ENCODE results near the gene GOPC. TPM values are rescaled to one million over a fixed set of nuclear protein-coding genes. Genes with fewer than 3 reads are reported as not detected.

GOPC gene
- total RNA-seq, 1 donor from 2014 or later: 35.1 TPM

DNA sequence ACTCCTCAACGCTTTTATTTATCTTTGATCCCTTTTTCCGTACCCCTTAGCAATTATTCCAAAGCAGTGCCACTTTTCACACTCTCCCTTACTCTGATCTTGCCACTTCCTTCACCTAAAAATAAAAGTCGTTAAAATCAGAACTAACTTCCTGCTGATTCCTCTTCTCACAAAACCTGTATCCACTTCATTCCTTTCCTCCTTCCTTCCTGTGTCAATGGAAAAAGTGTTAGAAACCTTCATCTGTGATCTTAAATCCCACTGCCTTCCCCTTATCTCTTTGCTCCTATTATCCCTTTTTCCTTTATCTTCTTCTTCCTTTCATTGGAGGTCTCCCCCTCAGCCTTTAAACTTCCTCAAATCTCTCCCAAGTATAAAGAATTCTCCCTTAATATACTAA is 49.2 kb downstream of the GOPC start:
- DNase-seq (ENCODE audit: low spot score): no peak
- H3K27ac Mint-ChIP-seq (ENCODE audit: unreplicated experiment): no peak overlapping the region
- no peaks in the 10 kb centered on the region for H3K27me3 Mint-ChIP-seq (ENCODE audit: low read depth)
- H3K36me3 Mint-ChIP-seq (ENCODE audit: low read depth): peaks cover 3% of the 10 kb centered on the region
- H3K4me3 Mint-ChIP-seq (ENCODE audit: unreplicated experiment): no peak overlapping the region
- TF ChIP-seq CTCF (IDR thresholded peaks at IDR 0.05): no peak
- peaks cover 47% of the 10 kb centered on the region for H3K4me1 Mint-ChIP-seq (ENCODE audit: low read depth)
- H3K9me3 Mint-ChIP-seq (ENCODE audit: low read depth): no peaks in the 10 kb centered on the region

DNA sequence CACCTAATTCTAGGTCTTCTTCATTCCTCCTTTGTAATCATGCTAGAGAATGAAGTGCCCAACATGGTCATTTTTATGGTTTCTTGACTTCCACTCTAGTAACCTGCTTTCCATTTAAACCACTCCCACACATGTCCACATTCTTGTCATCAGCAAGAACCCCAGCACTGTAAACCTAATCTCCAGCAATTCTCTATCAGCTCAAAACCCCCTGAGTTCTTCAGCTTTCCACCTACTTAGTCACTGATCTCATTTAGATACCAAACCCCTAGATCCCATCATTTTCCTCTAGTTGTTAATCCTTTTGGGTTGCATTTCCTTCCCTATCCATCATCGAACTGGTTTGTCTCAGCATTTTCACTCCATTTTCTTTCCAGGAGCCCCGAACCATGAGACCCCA is 49.7 kb downstream of the GOPC start:
- no peak for TF ChIP-seq CTCF (IDR thresholded peaks at IDR 0.05)
- no peak for DNase-seq (ENCODE audit: low spot score)
- H3K4me1 Mint-ChIP-seq (ENCODE audit: low read depth): peaks cover 45% of the 10 kb centered on the region
- H3K27me3 Mint-ChIP-seq (ENCODE audit: low read depth): no peaks in the 10 kb centered on the region
- no peaks in the 10 kb centered on the region for H3K9me3 Mint-ChIP-seq (ENCODE audit: low read depth)
- H3K36me3 Mint-ChIP-seq (ENCODE audit: low read depth): peaks cover 5% of the 10 kb centered on the region
- no peak overlapping the region for H3K4me3 Mint-ChIP-seq (ENCODE audit: unreplicated experiment)
- H3K27ac Mint-ChIP-seq (ENCODE audit: unreplicated experiment): no peak overlapping the region

DNA sequence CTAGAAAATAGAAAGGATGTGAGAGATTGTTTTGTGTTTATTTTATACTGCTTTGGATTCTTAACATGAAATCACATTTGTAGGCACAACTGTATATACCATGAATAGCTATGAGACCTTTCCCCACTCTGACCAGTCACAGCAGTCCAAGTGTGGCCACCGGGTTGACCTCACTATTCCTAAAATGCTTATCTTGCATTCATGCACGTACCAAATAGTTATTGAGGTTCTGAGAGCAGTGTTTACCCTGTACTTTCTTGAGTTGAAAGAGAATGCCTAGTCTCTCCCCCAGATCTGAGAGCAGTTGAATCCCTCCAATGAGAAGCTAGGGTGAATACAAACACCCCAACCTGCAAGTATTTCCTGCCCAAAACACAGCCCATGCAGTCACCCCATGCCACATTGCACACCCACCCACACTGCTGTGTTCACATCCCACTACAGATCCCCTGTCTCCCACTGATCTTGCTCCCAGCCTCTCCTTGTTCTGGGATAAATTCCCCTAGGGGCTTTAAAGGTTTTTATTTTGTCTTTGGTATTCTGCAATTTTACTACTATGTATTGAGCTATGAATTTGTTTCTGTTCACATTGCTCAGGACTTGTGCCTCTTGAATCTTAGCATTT is 51.6 kb downstream of the GOPC start:
- H3K27ac Mint-ChIP-seq (ENCODE audit: unreplicated experiment): peak overlapping the region; percentile 14

DNA sequence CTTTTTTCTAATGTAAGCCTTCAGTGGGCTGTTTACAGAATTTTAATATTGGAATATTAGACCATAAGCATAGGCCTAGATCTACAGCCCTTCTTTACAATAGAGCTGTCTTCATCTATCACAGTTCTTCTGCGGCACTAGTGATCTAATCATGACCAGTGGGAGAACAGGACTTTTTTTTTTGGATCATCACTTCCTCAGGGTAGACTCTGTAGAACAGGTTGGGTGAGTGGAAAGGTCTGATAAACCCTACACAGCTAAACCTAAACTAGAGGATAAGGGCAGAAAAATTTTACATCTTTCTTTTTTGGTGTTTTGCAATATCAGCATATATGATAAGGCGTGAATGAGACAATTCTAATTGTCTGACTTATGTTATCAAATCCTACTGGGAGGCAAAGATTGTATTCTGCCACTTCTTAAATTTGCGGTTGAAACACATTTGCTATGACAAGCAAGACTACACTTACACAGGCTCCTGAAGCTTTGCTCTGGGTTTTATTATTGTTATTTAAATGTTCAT is 52.2 kb downstream of the GOPC start:
- H3K4me3 Mint-ChIP-seq (ENCODE audit: unreplicated experiment): no peak overlapping the region
- DNase-seq (ENCODE audit: low spot score): no peak
- no peak for TF ChIP-seq CTCF (IDR thresholded peaks at IDR 0.05)
- peaks cover 23% of the 10 kb centered on the region for H3K36me3 Mint-ChIP-seq (ENCODE audit: low read depth)
- H3K27ac Mint-ChIP-seq (ENCODE audit: unreplicated experiment): peak overlapping the region; percentile 65
- no peaks in the 10 kb centered on the region for H3K9me3 Mint-ChIP-seq (ENCODE audit: low read depth)
- H3K27me3 Mint-ChIP-seq (ENCODE audit: low read depth): no peaks in the 10 kb centered on the region
- peaks cover 43% of the 10 kb centered on the region for H3K4me1 Mint-ChIP-seq (ENCODE audit: low read depth)

More for the DNA sequence above, 51.6 kb downstream of the GOPC start:
- Mint-ChIP-seq H3K4me3 (ENCODE audit: unreplicated experiment) (no peak overlapping the region), H3K27me3 (ENCODE audit: low read depth) (no peaks in the 10 kb centered on the region), H3K4me1 (ENCODE audit: low read depth) (peaks cover 44% of the 10 kb centered on the region), H3K9me3 (ENCODE audit: low read depth) (no peaks in the 10 kb centered on the region), H3K36me3 (ENCODE audit: low read depth) (peaks cover 19% of the 10 kb centered on the region)
- no peak for DNase-seq (ENCODE audit: low spot score)
- no peak for TF ChIP-seq CTCF (IDR thresholded peaks at IDR 0.05)

GRCh38 chr6:117549611-117550010 is 52.7 kb downstream of the GOPC start:
- Mint-ChIP-seq H3K4me3 (ENCODE audit: unreplicated experiment) (peak overlapping the region; percentile 41), H3K9me3 (ENCODE audit: low read depth) (no peaks in the 10 kb centered on the region), H3K27ac (ENCODE audit: unreplicated experiment) (peak overlapping the region; percentile 65), H3K4me1 (ENCODE audit: low read depth) (peaks cover 41% of the 10 kb centered on the region), H3K27me3 (ENCODE audit: low read depth) (no peaks in the 10 kb centered on the region), H3K36me3 (ENCODE audit: low read depth) (peaks cover 25% of the 10 kb centered on the region)
- TF ChIP-seq CTCF (IDR thresholded peaks at IDR 0.05): no peak
- DNase-seq (ENCODE audit: low spot score): no peak

All from chondrocyte (in vitro differentiated cells).